ENCODE data around the gene TNS2. TPM values are rescaled to one million over a fixed set of nuclear protein-coding genes. Genes with fewer than 3 reads are reported as not detected.
"Not testable (repeated sequence)": the region's sequence is repeated elsewhere in the genome, so short reads cannot be mapped to it uniquely, and the experiment has no call there.

TNS2 gene, protein sequence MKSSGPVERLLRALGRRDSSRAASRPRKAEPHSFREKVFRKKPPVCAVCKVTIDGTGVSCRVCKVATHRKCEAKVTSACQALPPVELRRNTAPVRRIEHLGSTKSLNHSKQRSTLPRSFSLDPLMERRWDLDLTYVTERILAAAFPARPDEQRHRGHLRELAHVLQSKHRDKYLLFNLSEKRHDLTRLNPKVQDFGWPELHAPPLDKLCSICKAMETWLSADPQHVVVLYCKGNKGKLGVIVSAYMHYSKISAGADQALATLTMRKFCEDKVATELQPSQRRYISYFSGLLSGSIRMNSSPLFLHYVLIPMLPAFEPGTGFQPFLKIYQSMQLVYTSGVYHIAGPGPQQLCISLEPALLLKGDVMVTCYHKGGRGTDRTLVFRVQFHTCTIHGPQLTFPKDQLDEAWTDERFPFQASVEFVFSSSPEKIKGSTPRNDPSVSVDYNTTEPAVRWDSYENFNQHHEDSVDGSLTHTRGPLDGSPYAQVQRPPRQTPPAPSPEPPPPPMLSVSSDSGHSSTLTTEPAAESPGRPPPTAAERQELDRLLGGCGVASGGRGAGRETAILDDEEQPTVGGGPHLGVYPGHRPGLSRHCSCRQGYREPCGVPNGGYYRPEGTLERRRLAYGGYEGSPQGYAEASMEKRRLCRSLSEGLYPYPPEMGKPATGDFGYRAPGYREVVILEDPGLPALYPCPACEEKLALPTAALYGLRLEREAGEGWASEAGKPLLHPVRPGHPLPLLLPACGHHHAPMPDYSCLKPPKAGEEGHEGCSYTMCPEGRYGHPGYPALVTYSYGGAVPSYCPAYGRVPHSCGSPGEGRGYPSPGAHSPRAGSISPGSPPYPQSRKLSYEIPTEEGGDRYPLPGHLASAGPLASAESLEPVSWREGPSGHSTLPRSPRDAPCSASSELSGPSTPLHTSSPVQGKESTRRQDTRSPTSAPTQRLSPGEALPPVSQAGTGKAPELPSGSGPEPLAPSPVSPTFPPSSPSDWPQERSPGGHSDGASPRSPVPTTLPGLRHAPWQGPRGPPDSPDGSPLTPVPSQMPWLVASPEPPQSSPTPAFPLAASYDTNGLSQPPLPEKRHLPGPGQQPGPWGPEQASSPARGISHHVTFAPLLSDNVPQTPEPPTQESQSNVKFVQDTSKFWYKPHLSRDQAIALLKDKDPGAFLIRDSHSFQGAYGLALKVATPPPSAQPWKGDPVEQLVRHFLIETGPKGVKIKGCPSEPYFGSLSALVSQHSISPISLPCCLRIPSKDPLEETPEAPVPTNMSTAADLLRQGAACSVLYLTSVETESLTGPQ (N-terminal part only)
- total RNA-seq: 1 to 10 TPM; 1.5 to 2.6 TPM

DNA sequence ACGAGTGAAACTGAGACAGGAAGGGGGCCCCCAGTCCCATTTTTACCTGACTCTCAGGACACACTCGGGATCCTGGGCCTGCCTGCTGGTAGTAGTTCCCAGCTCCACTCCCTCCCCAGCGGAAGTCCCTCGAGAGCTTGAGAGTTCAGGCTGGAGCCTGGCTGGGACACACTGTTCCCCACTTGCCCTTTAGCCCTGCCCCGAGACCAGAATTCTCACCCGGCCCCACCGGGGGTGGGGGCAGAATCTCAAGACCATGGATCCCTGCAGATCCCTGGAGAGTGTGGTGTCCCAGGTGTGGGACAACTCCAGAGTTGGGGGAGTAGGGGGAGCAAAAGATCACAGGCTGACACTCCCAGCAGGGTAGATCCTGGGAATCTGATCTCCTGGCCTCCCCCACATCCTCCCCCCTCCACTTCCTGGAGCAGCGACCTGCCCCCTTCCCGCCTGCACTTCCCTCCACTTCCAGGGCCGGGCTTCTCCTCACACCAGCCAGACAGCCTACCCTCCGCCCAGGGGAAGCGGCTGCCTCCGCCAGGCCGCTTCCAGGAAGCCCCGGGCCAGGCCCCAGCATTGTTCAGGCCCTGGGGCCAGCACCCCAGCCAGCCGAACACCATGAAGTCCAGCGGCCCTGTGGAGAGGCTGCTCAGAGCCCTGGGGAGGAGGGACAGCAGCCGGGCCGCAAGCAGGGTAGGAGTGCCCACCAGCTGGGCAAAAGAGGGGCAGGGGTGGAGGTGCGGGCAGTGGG, at the start of gene TNS2:
TSS of gene TNS2 (plus strand) at position 495 of the 748 bp plus-strand sequence. CDS start at position 616, 121 bp downstream.
- H3K9me3 Mint-ChIP-seq: no peaks in the 10 kb centered on the region
- peaks cover 4% of the 10 kb centered on the region for H3K27me3 Mint-ChIP-seq (ENCODE audit: low read depth)
- no peak for ATAC-seq (replicated peaks in 1 of 2)
- peaks cover 44% of the 10 kb centered on the region for H3K4me1 Mint-ChIP-seq (ENCODE audit: low read depth)
- peaks cover 0 to 2% of the 10 kb centered on the region in 2 donors for H3K36me3 Mint-ChIP-seq (ENCODE audit: insufficient read depth in 2 of 2)
- no peak for DNase-seq
- H3K4me3 Mint-ChIP-seq: peak within 1 kb of the TSS in 1 of 2 donors; percentile 17
- H3K27ac Mint-ChIP-seq: no peak within 1 kb of the TSS

DNA sequence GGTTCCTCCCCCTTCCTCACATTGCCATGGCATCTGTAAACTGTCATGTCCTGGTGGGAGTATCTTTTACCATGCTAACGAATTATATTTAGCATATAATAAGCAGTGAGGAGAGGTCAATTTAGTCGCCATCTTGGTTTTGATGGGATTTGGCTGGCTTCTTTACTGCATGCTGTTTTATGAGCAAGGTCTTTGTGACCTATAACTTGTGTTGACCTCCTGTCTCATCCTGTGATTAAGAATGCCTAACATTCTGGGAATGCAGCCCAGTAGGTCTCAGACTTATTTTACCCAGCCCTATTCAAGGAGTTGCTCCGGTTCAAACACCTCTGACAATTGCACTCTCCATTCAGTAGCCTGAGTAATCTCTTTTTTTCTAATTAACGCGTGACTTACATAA, 45.7 kb upstream of the TNS2 start:
- no peak for DNase-seq
- H3K4me3 Mint-ChIP-seq: peak overlapping the region; percentile 92 to 97
- peaks cover 5 to 13% of the 10 kb centered on the region in 2 donors for H3K36me3 Mint-ChIP-seq (ENCODE audit: insufficient read depth in 2 of 2)
- H3K4me1 Mint-ChIP-seq (ENCODE audit: low read depth): peaks cover 34% of the 10 kb centered on the region
- peaks cover 8% of the 10 kb centered on the region for H3K27me3 Mint-ChIP-seq (ENCODE audit: low read depth)
- H3K9me3 Mint-ChIP-seq: no peaks in the 10 kb centered on the region
- H3K27ac Mint-ChIP-seq: no peak overlapping the region
- ATAC-seq (replicated peaks in 1 of 2): no peak

DNA sequence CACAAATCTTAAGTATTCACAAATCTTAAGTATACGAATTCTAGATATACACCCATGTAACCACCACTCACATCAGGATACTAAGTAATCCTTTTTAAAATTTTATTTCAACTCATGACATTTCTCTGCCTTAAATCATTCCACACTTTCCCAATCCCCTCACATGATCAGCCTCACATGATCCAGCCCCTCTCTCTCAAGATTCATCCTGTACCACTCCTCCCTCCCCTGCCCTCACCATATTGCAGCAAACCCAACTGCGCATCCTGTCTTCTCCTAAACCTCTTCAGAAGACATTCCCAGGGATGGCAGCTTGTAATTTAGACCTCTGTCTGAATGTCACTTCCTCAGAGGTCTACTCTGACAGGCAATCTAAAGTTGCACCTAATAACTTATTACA, 45.3 kb upstream of the TNS2 start:
- H3K4me3 Mint-ChIP-seq: peak overlapping the region; percentile 92 to 97

DNA sequence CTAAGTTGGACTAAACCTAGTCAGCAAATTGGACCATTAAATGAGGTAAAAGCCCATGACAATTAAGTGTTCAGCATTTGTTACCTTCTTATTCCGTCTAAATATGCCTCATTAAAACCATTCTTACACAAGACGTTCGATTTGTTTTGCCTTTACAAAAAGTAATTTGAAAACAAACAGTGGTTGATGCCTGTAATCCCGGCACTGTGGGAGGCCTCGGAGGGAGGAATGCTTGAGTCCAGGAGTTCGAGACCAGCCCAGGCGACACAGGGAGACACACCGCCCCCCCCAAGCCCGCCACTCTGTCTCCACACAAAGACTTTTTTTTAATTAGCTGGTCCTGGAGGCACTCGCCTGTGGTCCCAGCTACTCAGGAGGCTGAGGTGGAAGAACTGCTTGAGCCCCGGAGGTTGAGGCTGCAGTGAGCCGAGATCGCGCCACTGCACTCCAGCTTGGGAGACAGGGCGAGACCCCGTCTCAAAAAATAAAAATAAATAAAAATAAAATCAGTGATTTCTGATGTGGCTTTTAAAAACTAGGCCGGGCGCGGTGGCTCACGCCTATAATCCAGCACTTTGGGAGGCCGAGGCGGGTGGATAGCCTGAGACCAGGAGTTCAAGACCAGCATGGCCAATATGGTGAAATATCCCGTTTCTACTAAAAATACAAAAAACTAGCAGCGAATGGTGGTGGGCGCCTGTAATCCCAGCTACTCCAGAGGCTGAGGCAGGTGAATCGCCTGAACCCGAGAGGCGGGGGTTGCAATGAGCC, 44.5 kb upstream of the TNS2 start:
- Mint-ChIP-seq H3K27me3 (ENCODE audit: low read depth) (no peaks in the 10 kb centered on the region), H3K4me1 (ENCODE audit: low read depth) (peaks cover 47% of the 10 kb centered on the region), H3K9me3 (no peaks in the 10 kb centered on the region), H3K4me3 (peak overlapping the region; percentile 92 to 97), H3K27ac (peak overlapping the region; percentile 70), H3K36me3 (ENCODE audit: insufficient read depth in 2 of 2) (peaks cover 5 to 18% of the 10 kb centered on the region in 2 donors)
- DNase-seq (no peak), ATAC-seq (replicated peaks in 1 of 2) (no peak)

More for the DNA sequence above, 45.3 kb upstream of the TNS2 start:
- Mint-ChIP-seq H3K9me3 (no peaks in the 10 kb centered on the region), H3K4me1 (ENCODE audit: low read depth) (peaks cover 38% of the 10 kb centered on the region), H3K36me3 (ENCODE audit: insufficient read depth in 2 of 2) (peaks cover 5 to 13% of the 10 kb centered on the region in 2 donors), H3K27me3 (ENCODE audit: low read depth) (peaks cover 6% of the 10 kb centered on the region), H3K27ac (no peak overlapping the region)
- no peak for ATAC-seq (replicated peaks in 1 of 2)
- no peak for DNase-seq

DNA sequence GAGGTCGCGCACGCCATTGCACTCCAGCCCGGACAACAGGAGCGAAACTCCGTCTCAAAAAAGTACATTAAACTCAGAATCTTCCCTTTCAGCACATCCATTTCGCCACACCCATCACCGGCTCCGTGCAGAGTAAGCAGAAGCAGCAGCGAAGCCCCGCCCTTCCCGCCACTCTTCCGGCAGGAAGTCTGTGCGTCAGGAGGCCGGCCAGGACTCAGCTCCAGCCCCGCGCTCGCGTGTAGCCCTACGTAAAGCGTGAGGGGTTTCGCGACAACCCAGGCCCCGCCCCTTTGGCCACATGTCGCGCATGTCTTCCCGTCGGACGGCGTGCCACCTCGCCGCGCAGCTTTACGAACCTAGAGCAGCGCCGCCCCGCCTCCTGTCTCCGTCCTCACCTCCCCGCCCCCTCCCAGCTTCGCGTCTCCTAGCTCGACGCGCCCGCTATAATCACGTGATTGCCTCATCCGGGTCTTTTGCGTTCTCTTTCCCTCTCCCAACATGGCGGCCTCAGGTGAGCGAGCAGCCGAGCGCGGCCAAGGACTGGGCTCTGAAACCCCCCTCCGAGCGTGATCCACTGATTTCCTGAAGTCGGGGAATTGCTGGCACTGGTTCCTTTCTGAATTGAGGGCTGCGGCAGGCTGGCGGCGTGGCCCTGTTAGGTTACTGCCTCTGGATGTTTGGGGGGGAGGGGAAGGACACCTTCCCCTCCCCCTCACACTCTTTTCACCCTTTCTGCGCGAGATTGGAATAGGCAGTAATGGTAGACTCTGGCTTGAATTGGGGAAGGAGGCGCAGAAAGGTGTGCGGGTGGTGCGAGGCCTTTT, 43.7 kb upstream of the TNS2 start, which contains the start of gene EIF4B:
TSS of gene EIF4B (plus strand) at position 471 of the 824 bp plus-strand sequence. CDS start at position 499, 28 bp downstream.
- peak within 1 kb of the TSS; percentile 92 to 97 for H3K4me3 Mint-ChIP-seq
- peak within 1 kb of the TSS; percentile 92 for H3K27ac Mint-ChIP-seq
- H3K36me3 Mint-ChIP-seq (ENCODE audit: insufficient read depth in 2 of 2): peaks cover 5 to 24% of the 10 kb centered on the region in 2 donors
- H3K27me3 Mint-ChIP-seq (ENCODE audit: low read depth): no peaks in the 10 kb centered on the region
- DNase-seq: peak; percentile 99 to 100
- ATAC-seq (replicated peaks in 1 of 2): peak; percentile 94 to 95
- peaks cover 55% of the 10 kb centered on the region for H3K4me1 Mint-ChIP-seq (ENCODE audit: low read depth)
- no peaks in the 10 kb centered on the region for H3K9me3 Mint-ChIP-seq

DNA sequence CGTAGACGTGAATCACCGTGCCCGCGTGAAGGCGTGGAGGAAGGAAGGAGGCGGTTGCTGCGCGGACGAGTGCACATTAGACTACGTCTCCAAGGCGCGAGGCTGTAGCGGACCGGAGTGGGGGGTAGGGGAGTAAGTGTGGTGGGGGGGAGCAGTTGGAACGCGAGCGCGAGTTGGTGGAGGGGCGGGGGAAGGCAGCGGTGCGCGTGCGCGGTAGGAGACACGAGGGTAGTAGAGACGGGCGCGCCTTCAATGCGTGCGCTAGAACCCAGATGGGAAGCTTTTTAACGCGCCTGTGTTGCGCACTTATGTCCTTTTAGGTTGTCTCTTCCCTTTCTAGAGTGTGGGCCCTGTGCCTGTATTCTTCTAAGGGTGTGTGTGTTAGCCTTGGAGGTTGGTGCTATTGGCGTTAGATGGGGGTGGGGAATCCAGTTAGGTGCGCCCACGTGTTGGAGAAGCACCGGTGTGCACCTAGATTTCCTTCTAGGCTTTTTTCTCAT, 43.0 kb upstream of the TNS2 start:
- Mint-ChIP-seq H3K4me1 (ENCODE audit: low read depth) (peaks cover 61% of the 10 kb centered on the region), H3K36me3 (ENCODE audit: insufficient read depth in 2 of 2) (peaks cover 5 to 26% of the 10 kb centered on the region in 2 donors), H3K27ac (peak overlapping the region; percentile 92), H3K9me3 (no peaks in the 10 kb centered on the region), H3K27me3 (ENCODE audit: low read depth) (no peaks in the 10 kb centered on the region), H3K4me3 (peak overlapping the region; percentile 92 to 97)
- ATAC-seq (replicated peaks in 1 of 2) (peak; percentile 39 to 40), DNase-seq (peak; percentile 80 to 85)

DNA sequence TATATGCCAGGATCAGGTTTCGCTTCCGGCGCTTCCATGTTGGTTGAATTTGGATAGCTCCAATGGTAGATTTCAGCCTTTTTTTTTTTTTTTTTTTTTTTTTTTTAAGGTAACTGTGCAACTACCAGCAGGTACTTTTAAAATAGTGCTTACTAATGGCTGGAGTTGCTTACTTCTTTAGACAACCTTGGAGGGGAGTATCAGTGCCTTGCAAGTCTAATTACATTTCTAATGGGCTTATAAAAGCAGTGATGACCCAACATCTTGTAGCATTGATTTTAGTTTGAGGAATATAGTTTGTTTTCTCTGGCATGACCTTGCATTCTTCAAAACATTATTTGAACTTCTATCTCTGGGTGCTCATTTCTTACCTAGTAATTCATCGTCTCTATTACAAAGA, 42.5 kb upstream of the TNS2 start:
- DNase-seq: no peak
- H3K9me3 Mint-ChIP-seq: no peaks in the 10 kb centered on the region
- no peaks in the 10 kb centered on the region for H3K27me3 Mint-ChIP-seq (ENCODE audit: low read depth)
- peak overlapping the region; percentile 92 to 97 for H3K4me3 Mint-ChIP-seq
- ATAC-seq (replicated peaks in 1 of 2): no peak
- peaks cover 66% of the 10 kb centered on the region for H3K4me1 Mint-ChIP-seq (ENCODE audit: low read depth)
- H3K36me3 Mint-ChIP-seq (ENCODE audit: insufficient read depth in 2 of 2): peaks cover 5 to 27% of the 10 kb centered on the region in 2 donors
- peak overlapping the region; percentile 92 for H3K27ac Mint-ChIP-seq

DNA sequence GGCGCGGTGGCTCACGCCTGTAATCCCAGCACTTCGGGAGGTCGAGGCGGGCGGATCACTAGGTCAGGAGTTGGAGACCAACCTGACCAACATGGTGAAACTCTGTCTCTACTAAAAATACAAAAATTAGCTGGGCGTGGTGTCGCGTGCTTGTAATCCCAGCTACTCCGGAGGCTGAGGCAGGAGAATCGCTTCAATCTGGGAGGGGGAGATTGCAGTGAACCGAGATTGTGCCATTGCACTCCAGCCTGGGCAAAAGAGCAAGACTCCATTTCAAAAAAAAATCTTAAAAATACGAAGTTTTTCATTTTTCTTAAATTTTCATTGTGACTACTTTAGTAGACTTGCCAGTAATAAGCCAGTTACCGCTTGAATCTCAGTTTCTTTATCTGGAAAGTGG, 41.1 kb upstream of the TNS2 start:
- H3K27ac Mint-ChIP-seq: peak overlapping the region; percentile 92
- not testable (repeated sequence) for DNase-seq; H3K9me3 Mint-ChIP-seq; ATAC-seq (replicated peaks in 1 of 2); H3K27me3 Mint-ChIP-seq (ENCODE audit: low read depth)
- peak overlapping the region; percentile 92 to 97 for H3K4me3 Mint-ChIP-seq
- H3K4me1 Mint-ChIP-seq (ENCODE audit: low read depth): peaks cover 77% of the 10 kb centered on the region
- H3K36me3 Mint-ChIP-seq (ENCODE audit: insufficient read depth in 2 of 2): peaks cover 5 to 29% of the 10 kb centered on the region in 2 donors

DNA sequence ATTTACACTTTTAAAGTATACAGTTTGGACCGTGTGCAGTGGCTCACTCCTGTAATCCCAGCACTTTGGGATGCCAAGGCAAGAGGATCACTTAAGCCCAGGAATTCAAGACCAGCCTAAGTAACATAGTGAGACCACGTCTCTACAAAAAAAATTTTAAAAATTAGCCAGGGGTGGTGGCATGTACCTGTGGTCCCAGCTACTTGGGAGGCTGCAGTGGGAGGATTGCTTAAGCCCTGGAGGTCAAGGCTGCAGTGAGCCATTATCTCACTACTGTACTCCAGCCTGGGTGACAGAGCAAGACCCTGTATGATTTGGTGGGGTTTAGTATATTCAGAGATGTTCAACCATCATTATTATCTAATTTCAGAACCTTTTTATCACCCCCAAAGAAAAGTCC, 38.9 kb upstream of the TNS2 start:
- H3K9me3 Mint-ChIP-seq: no peaks in the 10 kb centered on the region
- DNase-seq: no peak
- H3K27me3 Mint-ChIP-seq (ENCODE audit: low read depth): no peaks in the 10 kb centered on the region
- no peak for ATAC-seq (replicated peaks in 1 of 2)
- peak overlapping the region; percentile 42 for H3K27ac Mint-ChIP-seq
- peak overlapping the region in 1 of 2 donors; percentile 97 for H3K4me3 Mint-ChIP-seq
- H3K4me1 Mint-ChIP-seq (ENCODE audit: low read depth): peaks cover 79% of the 10 kb centered on the region
- peaks cover 5 to 33% of the 10 kb centered on the region in 2 donors for H3K36me3 Mint-ChIP-seq (ENCODE audit: insufficient read depth in 2 of 2)

DNA sequence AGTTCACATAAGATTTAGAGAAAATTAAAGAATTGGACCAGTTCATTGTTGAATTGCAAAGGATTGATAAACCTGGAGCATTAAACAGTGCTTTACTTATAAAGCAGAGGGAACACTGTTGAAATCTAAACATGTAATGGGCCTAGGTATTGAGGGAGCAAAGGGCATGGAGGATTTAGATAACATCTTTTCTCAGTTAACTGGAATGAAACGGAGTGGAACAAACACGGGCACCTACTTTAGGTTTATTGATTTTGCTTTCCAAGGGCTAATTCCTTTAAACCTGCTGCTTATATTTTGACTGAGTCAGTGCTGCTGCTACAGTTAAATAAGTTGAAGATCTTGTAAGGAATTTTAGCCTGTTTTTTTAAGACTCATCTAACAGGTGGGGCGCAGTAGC, 38.0 kb upstream of the TNS2 start:
- Mint-ChIP-seq H3K36me3 (ENCODE audit: insufficient read depth in 2 of 2) (peaks cover 4 to 37% of the 10 kb centered on the region in 2 donors), H3K27me3 (ENCODE audit: low read depth) (no peaks in the 10 kb centered on the region), H3K4me3 (peak overlapping the region in 1 of 2 donors; percentile 7), H3K4me1 (ENCODE audit: low read depth) (peaks cover 77% of the 10 kb centered on the region), H3K9me3 (no peaks in the 10 kb centered on the region), H3K27ac (peak overlapping the region; percentile 6)
- ATAC-seq (replicated peaks in 1 of 2) (no peak), DNase-seq (no peak)

All from activated T-cell treated with anti-CD3 and anti-CD28 coated beads, Interleukin-2, amount 50 U/mL, for 72 hours (primary cell).